ENCODE measurements around the gene B4GALNT4.
"Not testable (repeated sequence)": the region's sequence is repeated elsewhere in the genome, so short reads cannot be mapped to it uniquely, and the experiment has no call there.

B4GALNT4 gene

DNA sequence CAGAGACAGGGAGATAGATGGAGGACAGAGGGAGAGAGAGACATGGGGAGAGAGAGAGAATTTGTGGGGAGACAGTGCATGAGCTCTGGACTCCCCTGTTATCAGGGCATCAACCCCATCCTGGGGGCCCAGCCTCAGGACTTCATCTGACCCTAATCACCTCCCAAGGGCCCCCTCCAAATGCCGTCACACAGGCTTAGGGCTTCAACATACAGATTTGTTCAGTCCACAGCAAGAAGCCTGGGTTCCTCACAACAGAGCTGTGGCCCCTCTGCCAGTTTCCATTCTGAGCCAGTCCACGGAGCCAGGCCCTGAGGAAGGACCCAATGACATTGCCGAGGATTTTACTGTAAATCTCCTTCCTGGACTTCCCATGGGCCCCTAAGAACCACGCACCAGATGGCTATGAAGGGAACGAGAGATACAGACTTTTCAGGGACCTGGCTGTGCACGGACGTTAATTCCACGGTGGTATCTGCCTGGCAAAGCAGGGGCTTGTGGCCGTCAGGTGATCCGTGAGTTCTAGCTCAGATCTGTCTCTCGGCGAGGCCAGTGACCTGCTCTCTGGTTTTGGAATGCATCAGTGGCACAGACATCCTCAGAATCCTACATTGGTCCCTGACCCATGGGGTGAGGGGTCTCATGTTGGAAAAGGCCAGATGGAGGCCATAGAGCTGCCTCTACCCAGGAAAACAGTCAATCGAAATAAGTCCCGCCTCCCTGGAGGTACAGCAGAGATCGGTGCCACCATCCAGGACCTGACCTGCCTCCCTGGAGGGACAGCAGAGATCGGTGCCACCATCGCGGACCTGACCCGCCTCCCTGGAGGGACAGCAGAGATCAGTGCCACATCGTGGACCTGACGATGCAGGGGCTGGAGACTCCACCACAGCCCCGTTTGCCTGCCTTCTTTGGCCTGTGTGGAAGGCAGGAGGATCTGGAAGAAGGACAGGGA is 8.7 kb upstream of the B4GALNT4 start:
- DNase-seq, result no peak

DNA sequence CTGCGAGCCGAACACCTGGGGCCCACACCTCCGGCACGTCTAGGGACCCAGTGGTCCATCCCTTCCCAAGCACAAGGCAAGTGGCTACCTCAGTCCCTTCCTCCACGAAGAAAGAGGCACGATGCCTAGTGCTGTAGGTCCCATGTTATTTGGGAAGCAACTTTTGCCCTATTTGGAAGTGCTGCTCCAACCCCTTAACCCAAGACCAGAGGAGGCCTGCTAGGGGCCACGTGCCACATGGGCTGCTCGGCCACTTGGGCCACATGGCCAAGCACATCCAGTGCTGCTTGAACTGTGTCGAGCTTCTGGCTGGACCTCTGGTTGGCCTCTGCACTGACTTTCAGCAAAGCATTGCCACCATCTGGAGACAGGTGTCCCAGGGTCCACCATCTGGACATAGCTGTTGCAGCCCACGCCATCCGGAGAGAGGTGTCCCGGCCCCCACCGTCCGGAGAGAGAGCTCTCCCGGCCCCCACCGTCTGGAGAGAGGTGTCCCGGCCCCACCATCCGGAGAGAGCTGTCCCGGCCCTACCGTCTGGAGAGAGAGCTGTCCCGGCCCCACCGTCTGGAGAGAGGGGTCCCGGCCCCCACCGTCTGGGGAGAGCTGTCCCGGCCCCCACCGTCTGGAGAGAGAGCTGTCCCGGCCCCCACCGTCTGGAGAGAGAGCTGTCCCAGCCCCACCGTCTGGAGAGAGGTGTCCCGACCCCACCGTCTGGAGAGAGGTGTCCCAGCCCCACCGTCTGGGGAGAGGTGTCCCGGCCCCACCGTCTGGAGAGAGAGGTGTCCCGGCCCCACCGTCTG is 6.5 kb upstream of the B4GALNT4 start:
- no peak for DNase-seq

DNA sequence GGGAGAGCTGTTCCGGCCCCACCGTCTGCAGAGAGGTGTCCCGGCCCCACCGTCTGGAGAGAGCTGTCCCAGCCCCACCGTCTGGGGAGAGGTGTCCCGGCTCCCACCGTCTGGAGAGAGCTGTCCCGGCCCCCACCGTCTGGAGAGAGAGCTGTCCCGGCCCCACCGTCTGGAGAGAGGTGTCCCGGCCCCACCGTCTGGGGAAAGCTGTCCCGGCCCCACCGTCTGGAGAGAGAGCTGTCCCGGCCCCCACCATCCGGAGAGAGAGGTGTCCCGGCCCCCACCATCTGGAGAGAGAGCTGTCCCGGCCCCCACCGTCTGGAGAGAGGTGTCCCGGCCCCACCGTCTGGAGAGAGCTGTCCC is 5.9 kb upstream of the B4GALNT4 start:
- not testable (repeated sequence) for DNase-seq

DNA sequence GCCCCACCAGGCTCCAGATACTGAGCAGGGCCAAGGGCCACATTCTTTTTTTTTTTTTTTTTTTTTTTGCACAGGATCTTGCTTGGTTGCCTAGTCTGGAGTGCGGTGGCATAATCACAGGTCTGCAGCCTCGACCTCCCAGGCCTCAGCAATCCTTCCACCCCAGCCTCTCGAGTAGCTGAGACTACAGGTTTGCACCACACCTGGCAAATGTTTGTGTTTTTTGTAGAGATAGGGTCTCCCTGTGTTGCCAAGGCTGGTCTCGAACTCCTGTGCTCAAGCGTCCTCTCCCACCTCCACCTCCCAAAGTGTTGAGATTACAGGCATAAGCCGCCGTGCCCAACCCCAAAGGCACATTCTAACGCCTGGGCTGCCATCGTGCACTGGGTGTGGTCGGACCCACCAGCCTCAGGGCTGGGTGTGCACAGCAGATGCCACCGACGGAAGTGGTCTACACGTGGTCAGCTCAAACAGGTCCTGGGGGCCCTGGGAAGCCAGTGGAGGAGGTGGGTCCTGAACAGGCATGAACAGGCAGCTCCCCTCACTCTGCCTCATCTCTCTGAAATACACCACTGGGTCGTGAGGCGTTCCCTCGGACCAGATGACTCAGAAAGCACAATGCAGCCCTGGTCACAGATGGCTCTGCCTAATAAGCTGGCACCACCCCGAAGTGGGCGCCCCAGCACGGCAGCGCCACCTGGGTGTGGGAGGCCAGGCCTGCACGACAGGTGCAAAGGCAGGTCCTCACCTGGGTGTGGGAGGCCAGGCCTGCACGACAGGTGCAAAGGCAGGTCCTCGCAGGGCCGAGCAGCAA is 5.1 kb upstream of the B4GALNT4 start:
- no peak for DNase-seq

DNA sequence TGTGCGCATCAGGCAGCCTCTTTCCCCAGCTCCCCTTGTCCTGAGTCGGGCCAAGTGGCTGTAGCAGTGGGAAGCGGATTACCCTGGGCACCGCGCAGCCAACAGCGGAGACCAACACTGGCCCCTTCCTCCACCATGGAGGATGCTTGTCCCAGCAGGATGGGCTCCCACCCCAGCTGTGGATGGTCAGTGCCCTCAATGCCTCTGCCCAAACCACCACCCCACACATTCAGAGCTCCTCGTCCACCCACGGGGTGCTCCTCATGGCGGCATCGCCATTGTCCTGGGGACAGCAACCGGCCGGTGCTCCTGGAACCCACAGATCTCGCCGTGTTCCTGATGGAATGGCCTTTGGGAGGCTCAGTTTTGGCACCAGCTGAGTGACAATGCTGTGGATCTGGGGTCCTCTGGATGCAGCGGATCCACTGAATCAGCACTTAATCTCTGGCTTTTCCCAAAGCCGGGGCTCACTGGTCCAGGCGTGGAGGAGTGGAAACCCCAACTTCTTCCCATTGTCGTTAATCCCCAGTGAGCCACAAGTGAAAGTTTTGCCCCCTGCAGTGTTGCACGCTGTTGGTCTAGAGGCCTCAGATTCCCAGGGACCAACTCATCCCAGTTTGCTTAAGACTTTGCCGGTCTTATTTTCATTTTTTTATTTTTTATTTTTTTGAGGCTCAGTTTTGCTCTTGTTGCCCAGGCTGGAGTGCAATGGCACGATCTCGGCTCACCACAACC is 4.1 kb upstream of the B4GALNT4 start:
- DNase-seq, result no peak

DNA sequence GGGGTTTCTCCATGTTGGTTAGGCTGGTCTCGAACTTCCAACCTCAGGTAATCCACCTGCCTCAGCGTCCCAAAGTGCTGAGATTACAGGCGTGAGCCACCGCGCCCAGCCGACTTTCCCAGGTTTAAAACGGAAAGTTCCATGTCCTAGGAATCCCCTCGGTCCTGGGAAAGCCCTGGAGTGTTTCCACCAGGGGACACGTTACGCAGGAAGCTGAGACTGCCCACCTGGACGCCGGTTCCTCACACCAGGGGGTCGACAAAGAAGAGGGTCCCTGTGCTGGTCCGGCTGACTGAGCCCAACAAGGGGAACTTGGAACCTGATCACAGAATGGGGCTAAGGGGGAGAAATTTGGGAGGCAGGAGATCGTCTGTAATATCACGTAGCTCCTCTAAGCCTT is 3.5 kb upstream of the B4GALNT4 start:
- no peak for DNase-seq

DNA sequence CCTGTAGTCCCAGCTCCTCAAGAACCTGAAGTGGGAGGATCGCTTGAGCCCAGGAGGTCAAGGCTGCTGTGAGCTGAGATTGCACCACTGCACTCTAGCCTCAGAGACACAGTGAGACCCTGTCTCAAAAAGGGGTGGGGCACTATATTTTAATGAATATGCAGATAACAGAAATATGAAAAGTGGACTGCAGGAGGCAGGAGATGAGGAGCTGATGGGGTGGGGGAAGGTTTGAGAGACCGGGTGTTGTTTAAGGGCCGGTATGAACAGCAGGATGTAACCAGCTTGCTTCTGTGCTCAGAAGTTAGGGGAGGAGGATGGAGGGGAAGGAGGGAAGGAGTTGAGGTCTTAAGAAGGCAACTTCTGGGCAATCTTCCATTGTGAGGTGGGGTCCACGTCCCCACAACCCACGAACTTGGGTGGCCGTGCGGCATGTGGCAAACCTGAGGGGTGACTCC is 1.3 kb upstream of the B4GALNT4 start:
- DNase-seq, result no peak

DNA sequence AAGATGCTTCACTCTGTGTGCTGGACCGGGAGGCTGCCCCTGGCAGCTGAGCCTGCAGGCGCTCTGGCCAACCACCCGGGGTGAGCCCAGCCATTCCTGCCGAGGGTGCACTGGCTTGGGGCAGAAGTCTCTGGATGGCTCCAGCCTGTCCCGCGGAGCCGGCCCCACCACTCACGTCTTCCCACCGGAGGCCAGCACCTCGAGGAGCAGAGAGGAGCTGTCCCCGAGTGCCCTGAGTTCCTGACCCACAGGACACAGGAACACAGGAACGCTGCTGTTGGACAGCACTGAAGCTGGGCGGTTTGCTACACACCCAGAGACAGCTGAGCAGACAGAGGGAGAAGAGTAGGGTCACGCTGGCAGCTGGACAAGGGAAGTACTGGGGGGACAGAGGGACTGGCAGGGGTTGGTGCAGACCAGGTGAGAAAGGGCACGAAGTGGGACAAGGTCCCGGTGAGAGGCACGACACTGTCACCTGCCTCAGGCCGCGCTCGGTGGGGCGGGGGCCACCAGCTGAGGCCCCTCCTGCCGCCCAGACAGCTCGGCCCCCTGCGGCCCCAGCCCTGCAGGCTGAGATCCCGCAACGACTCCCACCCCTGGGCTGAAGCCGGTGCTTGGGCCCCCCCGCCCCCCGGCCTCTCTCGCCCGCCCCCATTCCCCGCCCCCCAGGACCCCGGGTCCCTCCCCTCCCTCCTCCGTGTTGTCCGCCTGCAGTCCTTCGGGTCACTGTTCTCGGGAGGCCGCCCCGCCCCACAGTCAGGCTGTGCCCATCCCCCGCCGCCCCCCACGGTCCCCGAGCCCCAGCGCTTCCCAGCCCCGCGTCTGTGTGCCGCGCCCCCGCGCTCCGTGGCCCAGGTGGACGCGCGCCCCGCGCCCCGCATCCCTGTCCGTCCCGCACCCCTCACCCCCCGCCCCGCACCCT is 624 bp upstream of the B4GALNT4 start:
- DNase-seq, result no peak

DNA sequence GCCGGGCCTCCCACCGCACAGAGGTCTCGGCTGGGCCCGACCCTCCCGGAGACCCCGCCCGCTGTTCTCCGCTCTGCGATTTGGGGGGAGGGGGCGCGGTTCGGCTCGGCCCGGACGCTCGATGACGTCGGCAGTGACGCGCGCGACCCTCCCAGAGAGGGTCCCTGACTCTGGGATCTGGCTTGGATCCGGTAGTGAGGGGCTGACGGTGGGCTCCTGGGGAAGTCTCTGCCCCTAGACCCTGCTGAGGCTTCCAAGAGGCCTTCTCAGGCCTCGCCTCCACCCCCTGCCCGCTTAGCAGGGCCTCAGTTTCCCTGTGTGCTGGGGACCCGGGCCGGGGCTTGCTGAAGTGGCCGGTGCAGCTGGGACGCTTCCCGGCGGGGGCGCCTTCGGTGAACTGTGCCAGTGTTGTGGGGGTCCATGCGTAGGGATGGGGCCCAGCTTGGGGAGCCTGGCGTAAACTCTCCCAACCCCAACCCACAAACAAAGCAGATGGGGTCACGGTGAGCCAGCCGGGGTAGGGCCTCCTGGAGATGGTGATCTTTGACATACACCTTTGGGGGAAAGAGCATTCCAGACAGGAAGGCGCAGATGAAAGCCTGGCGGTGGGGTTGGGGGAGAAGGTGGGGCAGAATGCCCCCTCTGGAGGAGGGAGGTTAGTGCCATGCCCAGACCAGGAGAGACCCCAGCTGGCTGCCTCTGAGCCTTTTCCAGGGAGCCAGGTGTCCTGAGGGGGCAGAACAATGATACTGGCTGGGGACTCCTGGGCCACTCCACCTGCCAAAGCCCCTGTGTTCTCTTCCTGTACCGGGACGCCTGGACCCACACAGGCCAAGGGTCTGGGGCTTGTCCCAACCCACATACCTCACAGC is 1.0 kb downstream of the B4GALNT4 start:
- no peak for DNase-seq

DNA sequence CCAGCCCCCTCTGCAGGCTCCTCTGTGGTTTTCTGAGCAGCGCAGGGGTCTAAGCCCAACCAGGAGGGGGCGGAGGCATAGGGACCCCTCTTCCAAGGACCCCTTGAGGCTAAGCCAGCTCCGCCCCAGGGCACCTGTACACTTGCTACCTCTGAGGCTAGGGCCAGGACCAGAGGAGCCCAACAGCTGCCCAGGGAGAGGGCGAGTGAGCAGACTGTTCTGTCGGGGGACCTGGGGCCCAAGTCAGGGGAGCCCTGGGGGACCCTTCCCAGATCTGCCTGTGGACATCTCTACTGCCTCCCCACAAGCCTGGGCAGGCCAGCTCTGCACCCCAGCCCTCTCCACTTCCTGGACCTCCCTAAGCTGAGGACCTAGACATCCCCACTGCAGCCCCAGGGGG is 1.8 kb downstream of the B4GALNT4 start:
- DNase-seq, result no peak

DNA sequence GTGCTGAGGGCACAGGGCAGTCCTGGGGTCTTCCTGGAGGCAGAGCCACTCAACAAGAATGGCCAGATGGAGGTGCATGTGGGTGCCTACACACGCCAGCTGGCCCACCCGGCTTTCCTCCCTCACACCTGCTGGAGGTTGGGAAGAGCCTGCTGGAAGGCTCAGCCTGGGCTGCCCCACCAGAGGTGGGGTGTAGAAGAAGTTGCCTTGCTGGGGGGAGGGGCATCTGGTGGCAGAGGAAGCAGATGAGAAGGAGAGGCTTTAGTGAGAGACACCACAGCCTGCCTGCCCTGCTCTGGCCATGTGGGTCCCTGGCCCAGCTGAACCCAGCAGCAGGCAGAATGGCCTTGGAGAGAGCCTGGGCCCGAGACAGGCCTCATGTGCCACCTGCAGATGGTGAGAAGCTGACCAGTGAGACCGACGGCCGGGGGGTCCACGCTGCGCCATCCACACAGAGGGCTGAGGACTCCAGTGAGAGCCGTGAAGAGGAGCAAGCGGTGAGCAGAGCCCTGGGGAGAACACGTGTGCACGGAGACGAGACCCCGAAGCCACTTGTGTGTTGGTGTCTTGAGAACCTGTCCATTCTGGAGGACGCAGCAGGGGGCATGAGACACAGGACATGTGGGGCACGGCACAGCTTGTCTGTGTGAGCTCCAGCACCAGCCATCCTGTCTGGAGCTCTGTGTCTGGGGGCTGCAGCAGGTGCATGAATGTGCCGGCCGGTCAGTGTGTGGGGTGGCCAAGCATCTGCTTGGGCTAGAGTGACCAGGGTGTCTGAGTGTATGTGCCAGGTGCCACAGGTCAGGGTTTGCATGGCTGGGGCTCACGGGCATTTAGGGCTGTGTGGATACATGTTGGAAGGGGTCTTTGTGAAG is 2.7 kb downstream of the B4GALNT4 start:
- DNase-seq, result no peak

DNA sequence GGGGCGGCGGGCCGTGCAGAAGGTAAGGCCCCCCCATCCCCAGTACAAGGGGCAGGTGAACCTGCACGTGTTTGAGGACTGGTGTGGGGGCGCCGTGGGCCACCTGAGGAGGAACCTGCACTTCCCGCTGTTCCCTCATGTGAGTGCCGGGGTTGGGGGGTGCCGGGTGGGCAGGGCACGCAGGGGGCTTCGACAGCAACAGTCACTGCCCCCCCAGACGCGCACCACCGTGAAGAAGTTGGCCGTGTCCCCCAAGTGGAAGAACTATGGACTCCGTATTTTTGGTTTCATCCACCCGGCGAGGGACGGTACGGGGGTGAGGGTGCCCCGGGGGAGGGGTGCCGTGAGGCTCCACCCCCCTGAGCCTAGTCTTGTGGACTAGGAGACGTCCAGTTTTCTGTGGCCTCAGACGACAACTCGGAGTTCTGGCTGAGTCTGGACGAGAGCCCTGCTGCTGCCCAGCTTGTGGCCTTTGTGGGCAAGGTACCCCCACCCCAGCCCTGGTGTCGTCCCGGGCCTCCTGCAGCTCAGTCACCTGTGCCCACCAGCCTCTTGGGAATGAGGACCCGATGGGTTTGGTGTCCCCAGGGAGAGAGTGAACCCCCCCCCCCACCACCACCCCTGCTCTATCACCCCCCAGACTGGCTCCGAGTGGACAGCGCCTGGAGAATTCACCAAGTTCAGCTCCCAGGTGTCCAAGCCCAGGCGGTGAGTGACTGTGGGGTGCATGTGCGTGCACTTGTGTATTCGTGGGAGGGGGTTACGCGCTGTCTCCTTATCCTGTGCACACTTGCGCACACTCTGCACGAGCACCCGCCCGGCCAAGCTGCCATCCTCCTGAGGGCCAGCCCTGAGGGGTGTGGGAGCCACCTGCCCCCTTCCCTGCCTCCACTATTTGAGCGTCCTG is 3.8 kb downstream of the B4GALNT4 start:
- DNase-seq, result no peak

DNA sequence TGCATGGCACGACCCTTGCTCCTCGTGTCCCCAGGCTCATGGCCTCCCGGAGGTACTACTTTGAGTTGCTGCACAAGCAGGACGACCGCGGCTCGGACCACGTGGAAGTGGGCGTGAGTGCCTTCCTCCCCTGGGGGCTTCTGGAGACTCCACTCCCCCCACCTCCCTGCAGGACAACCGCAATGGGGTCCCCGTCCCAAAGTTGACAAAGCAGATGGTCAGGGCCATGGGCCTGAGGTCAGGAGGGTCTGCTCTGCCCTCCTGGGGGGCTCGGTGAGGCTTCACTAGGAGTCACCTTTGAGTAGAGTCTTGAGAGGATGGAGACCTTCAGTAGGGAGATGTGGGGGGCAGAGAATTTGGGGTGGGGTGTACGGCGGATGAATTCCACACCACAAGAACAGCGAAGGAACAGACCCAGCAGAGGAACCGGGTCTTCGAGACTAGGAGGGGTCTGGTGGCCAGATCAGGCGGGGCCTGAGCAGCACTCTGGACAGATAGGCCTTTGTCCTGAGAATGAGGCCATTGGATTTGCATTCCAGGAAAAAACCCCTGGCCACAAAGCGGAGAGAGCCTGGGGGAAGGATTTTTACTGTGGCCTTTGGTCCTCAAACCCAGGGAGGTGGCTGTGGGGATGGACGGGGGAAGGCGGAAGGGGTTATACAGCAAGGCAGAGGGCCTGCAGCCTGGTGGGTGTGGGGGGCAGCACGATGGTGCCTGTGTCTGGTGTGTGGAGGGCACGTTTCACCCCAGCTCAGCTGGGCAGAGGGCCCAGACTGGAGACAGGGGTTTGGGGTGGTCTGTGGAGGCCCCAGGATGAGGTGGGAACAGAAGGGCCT is 4.6 kb downstream of the B4GALNT4 start:
- peak; percentile 47 for DNase-seq

DNA sequence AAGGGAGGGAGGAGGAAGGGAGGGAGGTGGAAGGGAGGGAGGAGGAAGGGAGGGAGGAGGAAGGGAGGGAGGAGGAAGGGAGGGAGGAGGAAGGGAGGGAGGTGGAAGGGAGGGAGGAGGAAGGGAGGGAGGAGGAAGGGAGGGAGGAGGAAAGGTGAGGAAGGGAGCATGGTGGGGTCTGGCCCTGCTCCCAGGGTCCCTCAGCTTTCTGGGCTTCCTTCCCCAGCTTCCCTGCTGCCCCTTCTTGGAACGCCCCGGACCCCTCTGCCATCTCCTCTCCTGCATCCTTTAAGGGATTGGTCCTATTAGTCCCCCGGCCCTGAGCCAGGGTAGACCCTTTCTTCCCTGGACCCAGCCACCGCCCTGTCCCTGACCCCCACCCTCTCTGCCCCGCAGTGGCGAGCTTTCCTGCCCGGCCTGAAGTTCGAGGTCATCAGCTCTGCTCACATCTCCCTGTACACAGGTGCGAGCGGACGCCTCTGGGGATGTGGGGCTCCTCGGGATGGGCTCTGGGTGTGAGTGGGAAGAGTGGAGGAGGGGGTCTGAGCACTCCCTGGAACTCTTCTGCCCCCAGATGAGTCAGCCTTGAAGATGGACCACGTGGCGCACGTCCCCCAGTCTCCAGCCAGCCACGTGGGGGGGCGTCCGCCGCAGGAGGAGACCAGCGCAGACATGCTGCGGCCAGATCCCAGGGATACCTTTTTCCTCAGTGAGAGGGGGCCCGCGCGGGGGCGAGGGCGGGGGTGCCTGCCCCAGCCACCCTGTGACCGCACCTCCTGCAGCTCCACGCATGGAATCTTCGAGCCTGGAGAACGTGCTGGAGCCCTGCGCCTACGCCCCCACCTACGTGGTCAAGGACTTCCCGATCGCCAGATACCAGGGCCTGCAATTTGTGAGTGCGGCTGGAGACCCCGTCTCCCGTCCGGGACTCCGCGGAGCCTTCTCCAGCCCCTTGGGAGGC is 6.0 kb downstream of the B4GALNT4 start:
- no peak for DNase-seq

DNA sequence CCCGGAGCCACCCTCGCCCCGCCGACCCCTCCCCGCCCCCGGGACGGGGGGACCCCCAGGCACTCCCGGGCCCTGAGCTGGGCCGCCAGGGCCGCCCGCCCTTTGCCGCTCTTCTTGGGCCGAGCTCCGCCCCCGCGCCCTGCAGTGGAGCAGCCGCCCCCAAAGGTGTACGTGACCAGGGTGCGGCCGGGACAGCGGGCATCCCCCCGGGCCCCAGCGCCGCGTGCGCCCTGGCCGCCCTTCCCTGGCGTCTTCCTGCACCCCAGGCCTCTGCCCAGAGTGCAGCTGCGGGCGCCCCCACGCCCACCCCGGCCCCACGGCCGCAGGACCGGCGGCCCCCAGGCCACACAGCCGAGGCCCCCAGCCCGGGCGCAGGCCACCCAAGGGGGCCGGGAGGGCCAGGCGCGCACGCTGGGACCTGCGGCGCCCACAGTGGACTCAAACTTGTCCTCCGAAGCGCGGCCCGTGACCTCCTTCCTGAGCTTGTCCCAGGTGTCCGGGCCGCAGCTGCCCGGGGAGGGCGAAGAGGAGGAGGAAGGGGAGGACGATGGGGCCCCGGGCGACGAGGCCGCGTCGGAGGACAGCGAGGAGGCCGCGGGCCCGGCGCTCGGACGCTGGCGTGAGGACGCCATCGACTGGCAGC is 7.4 kb downstream of the B4GALNT4 start:
- no peak for DNase-seq
